Activated CD8-positive, alpha-beta memory T cell treated with anti-CD3 and anti-CD28 coated beads for 36 hours (primary cell): ENCODE results near the gene ANAPC5. TPM values are rescaled to one million over a fixed set of nuclear protein-coding genes. Genes with fewer than 3 reads are reported as not detected.
"Not testable (repeated sequence)": the region's sequence is repeated elsewhere in the genome, so short reads cannot be mapped to it uniquely, and the experiment has no call there.

ENCODE experiments used
- CTCF ChIA-PET: fragments of 350-600 bp; sonication (Branson Sonifier 250); formaldehyde crosslinking; loops from one replicate; lab custom pipeline; 2021; ENCODE audit warnings: antibody characterized with exemption; lab: Charles Lee
- POLR2A ChIA-PET: fragments of 350-600 bp; sonication (Branson Sonifier 250); formaldehyde crosslinking; loops from one replicate; lab custom pipeline; 2021; ENCODE audit warnings: antibody characterized with exemption; lab: Charles Lee
- total RNA-seq, 2 experiments: library from RNA; stranded (reverse); gene quantifications; one replicate each; pipeline ENCODE4 v1.2.3, GENCODE V29; 2021

Gene ANAPC5
- total RNA-seq, 2 experiments from 2014 or later: 131 to 134 TPM

DNA sequence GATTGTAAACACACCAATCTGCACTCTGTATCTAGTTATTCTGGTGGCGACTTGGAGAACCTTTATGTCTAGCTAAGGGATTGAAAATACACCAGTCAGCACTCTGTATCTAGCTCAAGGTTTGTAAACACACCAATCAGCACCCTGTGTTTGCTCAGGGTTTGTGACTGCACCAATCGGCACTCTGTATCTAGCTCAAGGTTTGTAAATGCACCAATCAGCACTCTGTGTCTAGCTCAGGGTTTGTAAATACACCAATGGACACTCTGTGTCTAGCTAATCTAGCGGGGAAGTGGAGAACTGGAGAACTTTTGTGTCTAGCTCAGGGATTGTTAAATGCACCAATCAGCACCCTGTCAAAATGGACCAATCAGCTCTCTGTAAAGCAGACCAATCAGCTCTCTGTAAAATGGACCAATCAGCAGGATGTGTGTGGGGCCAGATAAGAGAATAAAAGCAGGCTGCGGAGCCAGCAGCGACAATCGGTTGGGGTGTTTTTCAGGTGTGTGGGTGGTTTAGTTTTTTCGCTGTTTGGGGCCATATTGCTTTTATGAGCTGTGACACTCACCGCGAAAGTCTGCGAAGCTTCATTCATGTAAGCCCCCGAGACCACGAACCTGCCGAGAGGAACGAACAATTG, 22.9 kb upstream of the ANAPC5 start:
- CTCF ChIA-PET, POLR2A ChIA-PET: not testable (repeated sequence)

DNA sequence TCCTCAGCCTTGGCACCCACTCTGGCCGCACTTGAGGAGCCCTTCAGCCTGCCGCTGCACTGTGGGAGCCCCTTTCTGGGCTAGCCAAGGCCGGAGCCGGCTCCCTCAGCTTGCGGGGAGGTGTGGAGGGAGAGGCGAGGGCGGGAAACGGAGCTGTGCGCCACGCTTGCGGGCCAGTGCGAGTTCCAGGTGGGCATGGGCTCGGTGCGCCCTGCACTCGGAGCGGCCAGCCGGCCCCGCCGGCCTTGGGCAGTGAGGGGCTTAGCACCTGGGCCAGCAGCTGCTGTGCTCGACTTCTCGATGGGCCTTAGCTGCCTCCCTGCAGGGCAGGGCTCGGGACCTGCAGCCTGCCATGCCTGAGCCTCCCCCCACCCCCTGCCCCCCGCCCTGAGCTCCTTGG, 22.1 kb upstream of the ANAPC5 start:
- CTCF ChIA-PET, POLR2A ChIA-PET: not testable (repeated sequence)

DNA sequence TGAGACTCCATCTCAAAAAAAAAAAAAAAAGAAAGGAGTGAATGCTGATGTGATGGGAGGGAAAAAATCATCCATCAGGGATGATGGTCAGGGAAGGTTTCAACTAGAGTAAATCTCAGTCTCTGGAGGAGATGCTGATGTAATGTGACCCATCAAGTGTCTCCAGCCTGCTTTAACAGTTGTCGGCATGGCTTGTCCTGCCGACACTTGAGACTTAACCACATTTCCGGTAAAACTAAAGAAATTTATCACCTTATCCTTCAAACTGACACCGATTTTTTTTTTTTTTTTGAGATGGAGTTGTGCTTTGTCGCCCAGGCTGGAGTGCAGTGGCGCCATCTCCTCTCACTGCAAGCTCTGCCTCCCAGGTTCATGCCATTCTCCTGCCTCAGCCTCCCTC, 21.5 kb upstream of the ANAPC5 start:
- CTCF ChIA-PET: no interaction called here

GRCh38 chr12:121371404-121371803, 19.2 kb upstream of the ANAPC5 start:
- CTCF ChIA-PET: interaction anchor here (0.6 kb wide), 1 partner anchor 54 kb away, joined by 3 read pairs; no protein-coding TSS in a partner anchor
- POLR2A ChIA-PET: no interaction called here

More for the DNA sequence above, 21.5 kb upstream of the ANAPC5 start:
- POLR2A ChIA-PET: no interaction called here

DNA sequence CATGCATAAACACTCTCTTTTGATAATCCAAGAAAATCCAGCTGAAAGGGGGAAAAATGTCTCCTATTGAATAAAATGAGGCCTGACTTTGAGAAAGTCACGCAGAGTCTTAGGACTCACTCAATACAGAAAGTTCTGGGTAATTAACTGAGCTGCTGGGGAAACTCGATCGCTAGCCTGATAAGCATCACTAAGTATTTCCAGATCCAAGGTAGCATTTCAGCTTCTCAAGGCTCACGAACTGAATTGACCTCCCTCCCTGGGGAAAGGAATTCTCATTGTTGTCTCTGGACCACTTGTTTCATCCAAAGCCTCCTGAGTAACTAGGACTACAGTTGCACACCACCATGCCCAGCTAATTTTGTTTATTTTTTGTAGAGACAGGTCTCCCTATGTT, 13.8 kb upstream of the ANAPC5 start:
- ChIA-PET POLR2A (no interaction called here), CTCF (no interaction called here)

- POLR2A ChIA-PET: no interaction called here
- CTCF ChIA-PET: no interaction called here
Measured at GRCh38 chr12:121365416-121366062, 13.3 kb upstream of the ANAPC5 start.

DNA sequence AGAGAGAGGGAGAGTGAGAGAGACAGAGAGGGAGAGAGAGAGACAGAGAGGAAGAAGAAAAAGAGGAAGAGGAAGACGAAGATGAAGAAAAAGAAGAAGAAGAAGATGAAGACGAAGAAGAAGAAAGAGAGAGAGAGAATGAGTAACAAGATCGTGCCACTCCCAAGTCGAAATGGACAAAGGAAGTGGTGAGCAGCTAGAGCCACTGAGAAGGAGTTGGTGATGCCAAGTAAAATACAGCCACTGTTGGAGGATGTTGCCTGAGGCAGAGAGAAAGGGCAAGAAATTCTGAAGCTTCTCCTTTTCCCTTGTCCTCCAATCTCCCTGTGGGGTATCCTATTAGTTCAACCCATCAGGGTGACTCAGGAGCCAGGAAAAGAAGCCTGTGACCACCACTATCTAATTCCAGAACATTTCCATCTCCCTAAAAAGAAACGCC, 12.5 kb upstream of the ANAPC5 start:
- ChIA-PET CTCF (no interaction called here), POLR2A (no interaction called here)

- ChIA-PET POLR2A (no interaction called here), CTCF (interaction anchor here (0.5 kb wide), 1 partner anchor 9 kb away, joined by 3 read pairs; no protein-coding TSS in a partner anchor)
Measured at GRCh38 chr12:121358073-121358472, 5.9 kb upstream of the ANAPC5 start.

DNA sequence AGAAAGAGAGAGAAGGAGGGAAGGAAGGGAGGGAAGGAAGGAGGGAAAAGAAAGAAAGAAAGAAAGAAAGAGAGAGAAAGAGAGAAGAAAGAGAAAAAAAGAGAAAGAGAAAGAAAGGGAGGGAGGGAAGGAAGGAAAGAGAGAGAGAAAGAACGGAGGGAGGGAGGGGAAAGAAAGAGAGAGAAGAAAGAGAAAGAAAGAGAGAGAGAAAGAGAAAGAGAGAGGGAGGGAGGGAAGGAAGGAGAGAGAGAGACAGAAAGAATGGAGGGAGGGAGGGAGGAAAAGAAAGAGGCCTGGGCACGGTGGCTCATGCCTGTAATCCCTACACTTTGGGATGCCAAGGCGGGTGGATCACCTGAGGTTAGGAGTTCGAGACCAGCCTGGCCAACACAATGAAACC, 5.1 kb upstream of the ANAPC5 start:
- ChIA-PET CTCF (interaction anchor here (0.7 kb wide), 1 partner anchor 965 kb away, joined by 3 read pairs; no protein-coding TSS in a partner anchor), POLR2A (no interaction called here)

GRCh38 chr12:121356657-121357056, 4.4 kb upstream of the ANAPC5 start:
- POLR2A ChIA-PET: no interaction called here
- CTCF ChIA-PET: interaction anchor here (0.7 kb wide), 1 partner anchor 13 kb away, joined by 4 read pairs; no protein-coding TSS in a partner anchor

DNA sequence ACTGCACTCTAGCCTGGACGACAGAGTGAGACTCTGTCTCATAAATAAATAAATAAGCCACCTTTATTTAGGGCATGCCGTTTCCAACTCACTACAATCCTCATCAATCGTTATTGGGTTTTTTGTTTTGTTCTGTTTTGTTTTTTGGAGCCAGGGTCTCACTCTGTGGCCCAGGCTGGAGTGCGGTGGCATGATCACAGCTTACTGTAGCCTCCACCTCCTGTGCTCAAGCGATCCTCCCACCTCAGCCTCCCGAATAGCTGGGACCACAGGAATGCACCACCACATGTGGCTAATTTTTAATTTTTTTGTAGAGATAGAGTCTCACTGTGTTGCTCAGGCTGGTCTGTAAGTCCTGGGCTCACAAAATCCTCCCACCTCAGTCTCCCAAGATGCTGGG, 3.6 kb upstream of the ANAPC5 start:
- ChIA-PET CTCF (interaction anchor here (0.7 kb wide), 1 partner anchor 14 kb away, joined by 4 read pairs; no protein-coding TSS in a partner anchor), POLR2A (no interaction called here)

GRCh38 chr12:121352682-121353018, 439 bp upstream of the ANAPC5 start:
- CTCF ChIA-PET: interaction anchor here (0.6 to 1.2 kb wide), 2 partner anchors 13 to 346 kb away, joined by 3 read pairs; no protein-coding TSS in a partner anchor
- POLR2A ChIA-PET: interaction anchor here (1.8 to 2.6 kb wide), 2 partner anchors 39 to 48 kb away, joined by 5 to 24 read pairs; partner anchors contain the start of gene RNF34

DNA sequence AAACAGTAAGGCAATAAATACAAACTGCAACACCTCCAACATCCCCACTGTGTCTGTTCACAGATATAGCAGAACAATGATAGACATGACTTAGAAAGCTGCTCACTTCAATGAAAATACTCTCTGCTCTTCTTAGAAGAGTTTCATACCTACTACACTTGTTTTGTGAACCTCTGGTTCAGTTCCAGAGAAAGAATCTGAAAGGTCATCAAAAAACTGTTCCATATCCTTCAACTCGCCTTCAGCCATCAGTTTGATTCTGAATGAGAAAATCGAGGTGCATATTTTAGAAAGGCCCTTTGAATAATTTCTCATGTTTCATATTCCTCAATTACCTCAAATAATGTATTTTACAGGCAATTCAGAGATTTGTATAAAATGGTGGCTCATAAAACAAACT, 5.5 kb downstream of the ANAPC5 start:
- POLR2A ChIA-PET: interaction anchor here (0.5 kb wide), 1 partner anchor 295 kb away, joined by 4 read pairs; no protein-coding TSS in a partner anchor
- CTCF ChIA-PET: interaction anchor here (2.9 kb wide), 1 partner anchor 11 kb away, joined by 10 read pairs; no protein-coding TSS in a partner anchor

GRCh38 chr12:121345151-121345815, 6.9 kb downstream of the ANAPC5 start:
- ChIA-PET CTCF (interaction anchor here (0.8 to 2.9 kb wide), 2 partner anchors 10 to 11 kb away, joined by 4 to 10 read pairs; no protein-coding TSS in a partner anchor), POLR2A (no interaction called here)

DNA sequence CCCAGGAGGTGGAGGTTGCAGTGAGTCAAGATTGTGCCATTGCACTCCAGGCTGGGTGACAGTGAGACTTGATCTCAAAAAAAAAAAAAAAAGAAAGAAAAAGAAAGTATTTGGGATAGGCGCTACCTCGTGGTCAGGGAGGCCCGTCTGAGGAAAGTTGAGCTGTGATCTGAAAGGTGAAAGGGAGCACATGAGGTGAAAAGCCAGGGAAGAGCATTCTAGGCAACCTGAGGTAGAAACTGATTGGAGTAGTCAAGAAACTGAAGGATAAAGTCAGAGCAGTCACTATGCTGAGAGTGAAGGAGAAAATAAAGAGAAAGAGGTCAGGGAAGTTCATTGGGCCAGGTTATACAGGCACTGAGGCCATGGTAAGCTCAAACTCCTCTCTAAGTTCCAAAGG, 7.7 kb downstream of the ANAPC5 start:
- POLR2A ChIA-PET: no interaction called here
- CTCF ChIA-PET: interaction anchor here (0.7 to 0.8 kb wide), 2 partner anchors 10 to 14 kb away, joined by 3 to 4 read pairs; no protein-coding TSS in a partner anchor

- POLR2A ChIA-PET: no interaction called here
- CTCF ChIA-PET: interaction anchor here (1.0 to 1.2 kb wide), 2 partner anchors 106 to 301 kb away, joined by 3 read pairs; no protein-coding TSS in a partner anchor
Measured at GRCh38 chr12:121337416-121337815, 14.8 kb downstream of the ANAPC5 start.

DNA sequence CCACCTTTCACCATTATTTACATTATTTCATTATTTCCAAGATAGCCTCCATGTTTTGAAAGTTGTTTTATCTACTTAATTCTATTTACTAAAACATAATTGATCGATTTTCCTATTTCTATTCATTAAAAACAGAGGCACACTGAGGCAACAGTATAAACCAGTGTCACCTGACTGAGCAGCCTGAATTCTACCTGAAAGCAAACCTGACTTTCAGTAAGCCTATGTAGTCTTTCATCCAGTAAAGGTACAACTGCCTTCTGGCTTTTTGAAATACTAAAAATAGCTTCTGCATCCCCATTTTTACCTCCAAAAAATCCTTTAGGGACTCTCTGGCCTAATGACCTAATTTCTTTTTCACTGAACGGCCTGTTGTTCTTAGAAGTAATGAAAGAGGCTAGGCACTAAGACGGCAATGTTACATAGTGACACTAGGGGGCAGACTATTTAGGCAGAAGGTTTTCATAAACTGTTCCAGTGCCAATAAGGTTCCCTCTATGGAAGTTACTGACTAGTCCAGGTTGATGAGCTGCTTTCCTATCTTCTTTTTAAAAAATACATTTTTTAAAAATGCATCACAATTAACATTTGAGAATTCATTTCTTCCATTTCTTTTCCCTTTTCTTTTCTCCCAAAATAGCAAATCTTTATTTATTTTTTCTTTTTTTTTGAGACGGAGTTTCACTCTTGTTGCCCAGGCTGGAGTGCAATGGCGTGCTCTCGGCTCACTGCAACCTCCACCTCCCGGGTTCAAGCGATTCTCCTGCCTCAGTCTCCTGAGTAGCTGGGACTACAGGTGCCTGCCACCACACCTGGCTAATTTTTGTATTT, 17.5 kb downstream of the ANAPC5 start:
- ChIA-PET POLR2A (no interaction called here), CTCF (interaction anchor here (0.6 to 2.6 kb wide), 11 partner anchors 10 to 143 kb away, joined by 3 to 22 read pairs (median 4); no protein-coding TSS in a partner anchor)

- ChIA-PET POLR2A (no interaction called here), CTCF (interaction anchor here (0.6 to 1.5 kb wide), 3 partner anchors 13 to 62 kb away, joined by 3 read pairs; no protein-coding TSS in a partner anchor)
Measured at GRCh38 chr12:121333747-121334146, 18.5 kb downstream of the ANAPC5 start.

DNA sequence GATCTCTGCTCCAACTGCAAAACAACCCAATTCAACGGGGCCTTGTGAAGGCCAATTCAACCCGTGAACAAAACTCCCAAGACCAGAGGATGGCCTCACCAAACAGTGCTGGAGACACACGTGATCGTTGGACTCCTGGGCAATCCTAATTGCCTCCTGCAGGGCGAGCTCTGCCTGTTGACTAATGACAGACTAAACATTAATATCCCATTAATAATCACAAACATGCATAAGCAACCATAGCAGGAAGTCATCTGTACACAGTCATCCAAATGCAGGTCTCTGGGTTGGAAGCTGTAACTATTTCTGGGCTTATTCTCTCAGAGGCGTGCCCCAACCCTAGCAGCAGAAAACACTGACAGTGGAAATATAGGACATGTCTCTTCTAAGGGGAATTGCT, 21.0 kb downstream of the ANAPC5 start:
- CTCF ChIA-PET: interaction anchor here (0.6 kb wide), 1 partner anchor 13 kb away, joined by 3 read pairs; no protein-coding TSS in a partner anchor
- POLR2A ChIA-PET: no interaction called here
